ENCODE results near the gene TCEAL9. TPM values are rescaled to one million over a fixed set of nuclear protein-coding genes. Genes with fewer than 3 reads are reported as not detected.

Gene TCEAL9
- total and polyA plus RNA-seq, 2 of the 4 experiments (the other 2 are of a cell fraction): 20.3 to 111 TPM

- Histone ChIP-seq H2BK15ac (ENCODE audit: low read depth, low read length) (peak overlapping the region; percentile 53), H2AK5ac (ENCODE audit: low read depth, low read length) (peak overlapping the region; percentile 46), H4K8ac (ENCODE audit: low read depth in 2 of 2, low read length in 2 of 2) (peak overlapping the region; percentile 61 to 95), H3K4me2 (ENCODE audit: low read depth, low read length) (no peak overlapping the region), H3K9ac (ENCODE audit: low read depth, low read length) (no peak overlapping the region), H2BK120ac (ENCODE audit: low read depth, low read length) (peak overlapping the region; percentile 98), H3K14ac (replicated peaks; ENCODE audit: low read depth, low read length) (peak overlapping the region; percentile 95), H2AK9ac (replicated peaks; ENCODE audit: low read depth, low read length, poor library complexity) (peak overlapping the region; percentile 47), H4K91ac (ENCODE audit: insufficient read depth, low read depth, low read length) (peak overlapping the region; percentile 94), H3K4ac (ENCODE audit: low read depth, low read length) (peak overlapping the region; percentile 98), H4K20me1 (ENCODE audit: insufficient read depth, low read length) (no peaks in the 10 kb centered on the region), H4K5ac (ENCODE audit: low read depth, low read length) (peak overlapping the region; percentile 87), H3K9me1 (ENCODE audit: insufficient read depth, low read length) (peaks cover 6% of the 10 kb centered on the region; the same call in 1 of the 2 replicates), H3K27ac (ENCODE audit: insufficient read depth, low read length) (peak overlapping the region; percentile 77), H3K56ac (ENCODE audit: extremely low read depth, insufficient read depth, low read length) (no peak overlapping the region), H3K18ac (ENCODE audit: low read depth, low read length) (peak overlapping the region; percentile 95; the same call in 1 of the 2 replicates), H3K9me3 (ENCODE audit: control insufficient read depth, insufficient read depth, low read length) (no peaks in the 10 kb centered on the region), H3K23ac (ENCODE audit: low read depth, low read length) (peak overlapping the region; percentile 97; the same call in 1 of the 2 replicates), H3K79me1 (ENCODE audit: low read depth in 1 of 2, low read length in 2 of 2) (no peaks in the 10 kb centered on the region), H2AFZ (replicated peaks; ENCODE audit: low read length, poor library complexity) (peak overlapping the region; percentile 46), H2BK5ac (ENCODE audit: low read depth, low read length, poor library complexity, severe bottlenecking) (peak overlapping the region; percentile 99), H3K4me3 (ENCODE audit: insufficient read depth, low read depth, low read length) (no peak overlapping the region), H3K27me3 (ENCODE audit: control insufficient read depth, insufficient read depth, low read length) (no peaks in the 10 kb centered on the region; the same call in 1 of the 2 replicates), H3K4me1 (ENCODE audit: control insufficient read depth, insufficient read depth, low read length) (peaks cover 18% of the 10 kb centered on the region), H2BK20ac (ENCODE audit: low read depth, low read length) (peak overlapping the region; percentile 99), H3K36me3 (ENCODE audit: control insufficient read depth, insufficient read depth, low read length) (no peaks in the 10 kb centered on the region)
- dilution Hi-C loops (cut with HindIII; ENCODE audit: low sequenced_read_pairs, unreplicated experiment) (no loop called here), in situ Hi-C loops (cut with MboI; ENCODE audit: low sequenced_read_pairs) (no loop called here), intact Hi-C loops (cut with micrococcal nuclease) (no loop called here)
- BruUV-seq (replicated peaks): no TSS peak
- no peak for ATAC-seq (ENCODE audit: low read depth)
- TF ChIP-seq MAFK (IDR thresholded peaks at IDR 0.05; ENCODE audit: low read depth, low read length) (no peak), RFX5 (IDR thresholded peaks at IDR 0.05; ENCODE audit: low read depth, low read length) (no peak), FOS (IDR thresholded peaks at IDR 0.05; ENCODE audit: low read depth, low read length) (no peak), CTCF (conservative IDR thresholded peaks at IDR 0.05; ENCODE audit: low read depth, low read length) (no peak), MAZ (IDR thresholded peaks at IDR 0.05; ENCODE audit: borderline replicate concordance, low read depth, low read length) (no peak), RAD21 (IDR thresholded peaks at IDR 0.05; ENCODE audit: low read length) (no peak), NFE2L2 (IDR thresholded peaks at IDR 0.05; ENCODE audit: low read depth, low read length) (no peak), CHD1 (IDR thresholded peaks at IDR 0.05; ENCODE audit: low read depth, low read length) (no peak), BHLHE40 (IDR thresholded peaks at IDR 0.05; ENCODE audit: low read depth, low read length) (no peak), USF2 (IDR thresholded peaks at IDR 0.05; ENCODE audit: low read depth, low read length) (no peak), RCOR1 (IDR thresholded peaks at IDR 0.05; ENCODE audit: insufficient replicate concordance, low read length) (no peak), MXI1 (IDR thresholded peaks at IDR 0.05; ENCODE audit: borderline replicate concordance, low read depth, low read length) (no peak), POLR2A (IDR thresholded peaks at IDR 0.05; ENCODE audit: low read depth, low read length) (no peak), ELK1 (IDR thresholded peaks at IDR 0.05; ENCODE audit: borderline replicate concordance, low read depth, low read length) (no peak), CEBPB (IDR thresholded peaks at IDR 0.05; ENCODE audit: low read depth, low read length) (no peak)
- ChIA-PET CTCF (no interaction called here), POLR2A (ENCODE audit: unreplicated experiment) (no interaction called here)
- WGBS, 2 experiments (ENCODE audit: extremely low coverage in 2 of 2, insufficient read length in 1 of 2): no CpG with 5 or more reads among the region's 4 CpGs
- DNase-seq: no peak
Observed at GRCh38 chrX:103397707-103398106, 41.4 kb downstream of the TCEAL9 start.

All from IMR-90 (cell line).